Suprapubic skin (tissue), 3 donors: Measurements from ENCODE around the gene RABEP1.

Source experiments
- POLR2A ChIP-seq, 2 donors: fragments of 450-650 bp; IDR thresholded peaks; one replicate each; pipeline ENCODE4 v1.6.1; 2017; ENCODE audit warnings: antibody characterized with exemption in 2 of 2, mild to moderate bottlenecking in 2 of 2, moderate library complexity in 2 of 2
- TF ChIP-seq, protein P1 (sequence below), 2 donors: fragments of 200-600 bp in 1 of 2; fragments of 450-650 bp in 1 of 2; sonication (generic) in 1 of 2; IDR thresholded peaks; one replicate each; pipeline ENCODE4 v1.5.1; 2016 to 2019; ENCODE audit warnings: antibody characterized with exemption in 2 of 2, mild to moderate bottlenecking in 1 of 2, moderate library complexity in 1 of 2

DNA sequence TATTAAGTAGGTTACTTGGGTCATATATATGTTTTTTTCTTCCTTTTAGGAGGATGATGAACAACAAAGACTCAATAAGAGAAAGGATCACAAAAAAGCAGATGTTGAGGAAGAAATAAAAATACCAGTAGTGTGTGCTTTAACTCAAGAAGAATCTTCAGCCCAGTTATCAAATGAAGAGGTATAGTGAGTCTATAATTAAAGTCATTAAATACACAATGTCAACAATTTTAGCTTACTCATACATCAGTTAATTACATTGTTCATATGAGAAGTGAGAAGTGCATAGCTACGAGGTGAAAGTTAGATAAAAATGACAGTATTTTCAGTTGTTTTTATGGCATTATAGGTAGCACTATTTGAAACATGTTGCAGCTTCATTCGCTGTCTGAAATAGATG is 72.2 kb downstream of the RABEP1 start:
- TF ChIP-seq, protein P1, sequence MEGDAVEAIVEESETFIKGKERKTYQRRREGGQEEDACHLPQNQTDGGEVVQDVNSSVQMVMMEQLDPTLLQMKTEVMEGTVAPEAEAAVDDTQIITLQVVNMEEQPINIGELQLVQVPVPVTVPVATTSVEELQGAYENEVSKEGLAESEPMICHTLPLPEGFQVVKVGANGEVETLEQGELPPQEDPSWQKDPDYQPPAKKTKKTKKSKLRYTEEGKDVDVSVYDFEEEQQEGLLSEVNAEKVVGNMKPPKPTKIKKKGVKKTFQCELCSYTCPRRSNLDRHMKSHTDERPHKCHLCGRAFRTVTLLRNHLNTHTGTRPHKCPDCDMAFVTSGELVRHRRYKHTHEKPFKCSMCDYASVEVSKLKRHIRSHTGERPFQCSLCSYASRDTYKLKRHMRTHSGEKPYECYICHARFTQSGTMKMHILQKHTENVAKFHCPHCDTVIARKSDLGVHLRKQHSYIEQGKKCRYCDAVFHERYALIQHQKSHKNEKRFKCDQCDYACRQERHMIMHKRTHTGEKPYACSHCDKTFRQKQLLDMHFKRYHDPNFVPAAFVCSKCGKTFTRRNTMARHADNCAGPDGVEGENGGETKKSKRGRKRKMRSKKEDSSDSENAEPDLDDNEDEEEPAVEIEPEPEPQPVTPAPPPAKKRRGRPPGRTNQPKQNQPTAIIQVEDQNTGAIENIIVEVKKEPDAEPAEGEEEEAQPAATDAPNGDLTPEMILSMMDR (IDR thresholded peaks at IDR 0.05): no peak
- TF ChIP-seq POLR2A (IDR thresholded peaks at IDR 0.05): no peak
